ENCODE measurements around the gene GNS. TPM values are rescaled to one million over a fixed set of nuclear protein-coding genes. Genes with fewer than 3 reads are reported as not detected.
A peak's percentile ranks its signal among the peaks of the same experiment; 100 is the strongest.

The GNS gene
- total RNA-seq, 1 experiment from 2014 or later: 85.1 TPM

GRCh38 chr12:64672925-64673409 lies 86.2 kb downstream of the GNS start:
- no TSS peak for BruUV-seq (replicated peaks)
- peaks cover 66% of the 10 kb centered on the region for H3K36me3 Mint-ChIP-seq (ENCODE audit: insufficient read depth, unreplicated experiment)
- TF ChIP-seq, protein P1, sequence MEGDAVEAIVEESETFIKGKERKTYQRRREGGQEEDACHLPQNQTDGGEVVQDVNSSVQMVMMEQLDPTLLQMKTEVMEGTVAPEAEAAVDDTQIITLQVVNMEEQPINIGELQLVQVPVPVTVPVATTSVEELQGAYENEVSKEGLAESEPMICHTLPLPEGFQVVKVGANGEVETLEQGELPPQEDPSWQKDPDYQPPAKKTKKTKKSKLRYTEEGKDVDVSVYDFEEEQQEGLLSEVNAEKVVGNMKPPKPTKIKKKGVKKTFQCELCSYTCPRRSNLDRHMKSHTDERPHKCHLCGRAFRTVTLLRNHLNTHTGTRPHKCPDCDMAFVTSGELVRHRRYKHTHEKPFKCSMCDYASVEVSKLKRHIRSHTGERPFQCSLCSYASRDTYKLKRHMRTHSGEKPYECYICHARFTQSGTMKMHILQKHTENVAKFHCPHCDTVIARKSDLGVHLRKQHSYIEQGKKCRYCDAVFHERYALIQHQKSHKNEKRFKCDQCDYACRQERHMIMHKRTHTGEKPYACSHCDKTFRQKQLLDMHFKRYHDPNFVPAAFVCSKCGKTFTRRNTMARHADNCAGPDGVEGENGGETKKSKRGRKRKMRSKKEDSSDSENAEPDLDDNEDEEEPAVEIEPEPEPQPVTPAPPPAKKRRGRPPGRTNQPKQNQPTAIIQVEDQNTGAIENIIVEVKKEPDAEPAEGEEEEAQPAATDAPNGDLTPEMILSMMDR (IDR thresholded peaks at IDR 0.05; ENCODE audit: unreplicated experiment): no peak
- intact Hi-C loops (cut with micrococcal nuclease; ENCODE audit: unreplicated experiment): loop anchor here (1.0 kb wide), 1 partner anchor 34 kb away; no protein-coding TSS in a partner anchor
- peak overlapping the region; percentile 83 for H3K27ac Mint-ChIP-seq (ENCODE audit: unreplicated experiment)
- CTCF ChIA-PET: interaction anchor here (0.8 to 1.8 kb wide), 3 partner anchors 31 to 47 kb away, joined by 3 to 6 read pairs (median 3); no protein-coding TSS in a partner anchor
- H3K9me3 Mint-ChIP-seq (ENCODE audit: low read depth, unreplicated experiment): no peaks in the 10 kb centered on the region
- H3K4me3 Mint-ChIP-seq (ENCODE audit: low read depth, unreplicated experiment): peak overlapping the region; percentile 43
- peak; percentile 85 for DNase-seq
- no peaks in the 10 kb centered on the region for H3K27me3 Mint-ChIP-seq (ENCODE audit: unreplicated experiment)
- peaks cover 91% of the 10 kb centered on the region for H3K4me1 Mint-ChIP-seq (ENCODE audit: low read depth, unreplicated experiment)

DNA sequence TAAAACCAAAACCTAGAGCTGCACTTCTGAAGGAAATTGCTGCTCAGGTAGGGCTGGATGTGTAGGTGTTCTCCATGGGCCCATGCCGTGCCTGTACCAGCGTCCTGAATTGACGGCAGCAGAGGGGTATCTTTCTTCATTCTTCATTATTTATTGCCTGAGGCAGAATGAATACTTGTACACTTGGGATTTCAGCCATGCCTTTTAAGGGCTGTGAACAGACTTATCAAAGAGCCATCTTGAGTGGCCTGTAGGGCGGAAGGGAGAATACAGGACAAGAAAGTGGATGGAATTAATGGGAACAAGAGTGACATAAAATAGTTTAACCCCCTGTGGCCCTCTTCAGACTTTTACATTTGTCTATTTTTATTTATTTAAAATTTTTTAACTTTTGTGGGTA lies 87.5 kb downstream of the GNS start:
- no TSS peak for BruUV-seq (replicated peaks)
- peak overlapping the region; percentile 83 for H3K27ac Mint-ChIP-seq (ENCODE audit: unreplicated experiment)
- CTCF ChIA-PET: interaction anchor here (1.1 to 1.8 kb wide), 2 partner anchors 30 to 46 kb away, joined by 3 to 6 read pairs; no protein-coding TSS in a partner anchor
- H3K9me3 Mint-ChIP-seq (ENCODE audit: low read depth, unreplicated experiment): no peaks in the 10 kb centered on the region
- H3K4me3 Mint-ChIP-seq (ENCODE audit: low read depth, unreplicated experiment): peak overlapping the region; percentile 56
- intact Hi-C loops (cut with micrococcal nuclease; ENCODE audit: unreplicated experiment): loop anchor here (2.0 kb wide), 1 partner anchor 63 kb away; no protein-coding TSS in a partner anchor
- TF ChIP-seq, protein P1 (IDR thresholded peaks at IDR 0.05; ENCODE audit: unreplicated experiment): no peak
- peaks cover 71% of the 10 kb centered on the region for H3K36me3 Mint-ChIP-seq (ENCODE audit: insufficient read depth, unreplicated experiment)
- H3K27me3 Mint-ChIP-seq (ENCODE audit: unreplicated experiment): no peaks in the 10 kb centered on the region
- peaks cover 91% of the 10 kb centered on the region for H3K4me1 Mint-ChIP-seq (ENCODE audit: low read depth, unreplicated experiment)
- no peak for DNase-seq

DNA sequence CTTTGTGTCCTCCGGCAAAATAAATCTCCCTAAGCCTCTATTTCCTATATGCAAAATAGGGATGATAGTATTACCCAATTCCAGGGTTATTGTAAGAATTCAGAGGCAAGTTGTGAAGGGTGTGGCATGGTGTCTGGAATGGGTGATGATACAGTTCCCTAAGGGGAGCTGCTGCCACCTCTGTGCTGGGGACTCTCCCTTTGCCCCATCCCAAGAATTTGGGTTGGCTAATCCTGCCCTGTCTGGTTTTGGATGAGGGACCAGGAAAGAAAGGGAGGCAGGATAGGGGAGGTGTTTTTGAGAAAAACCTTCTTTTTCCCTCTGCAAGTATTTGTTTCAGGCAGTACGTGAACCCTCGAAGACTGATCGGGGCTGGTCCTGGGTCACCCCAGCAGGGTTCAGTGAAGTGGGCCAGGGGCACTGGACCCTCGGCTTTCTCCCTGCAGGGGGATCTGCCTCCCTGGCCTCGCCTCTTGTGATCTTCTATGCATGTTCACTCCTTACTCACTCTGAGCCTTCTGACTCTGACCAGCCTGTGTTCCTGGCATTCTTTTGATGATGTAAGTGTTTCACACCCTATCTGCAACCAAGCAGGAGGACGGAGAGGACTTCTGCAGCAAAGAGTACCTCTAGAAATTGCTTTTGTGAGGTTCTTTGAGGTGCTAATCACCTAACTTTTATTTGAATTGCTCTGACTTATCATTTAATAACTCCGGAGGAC lies 88.1 kb downstream of the GNS start:
- CTCF ChIA-PET: interaction anchor here (1.8 kb wide), 1 partner anchor 46 kb away, joined by 6 read pairs; no protein-coding TSS in a partner anchor

DNA sequence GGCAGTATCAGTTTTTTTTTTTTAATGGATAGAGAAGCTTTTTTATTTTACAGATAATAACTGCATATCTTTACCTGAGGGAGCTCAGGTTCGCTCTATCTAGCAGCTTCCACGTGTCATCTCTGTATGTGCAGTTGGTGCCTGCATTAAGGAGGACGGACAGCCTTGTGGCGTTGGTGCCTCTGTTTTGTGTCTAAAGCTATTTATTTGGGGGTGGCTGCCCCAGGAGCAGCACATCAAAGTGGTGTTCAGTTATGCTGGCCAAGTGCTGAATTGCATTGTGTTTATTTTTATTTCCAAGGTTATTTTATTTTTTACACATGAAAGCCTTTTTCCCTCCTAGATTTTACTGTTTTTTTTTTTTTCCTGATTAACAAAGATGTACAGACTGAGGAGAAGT lies 89.2 kb downstream of the GNS start:
- Mint-ChIP-seq H3K27me3 (ENCODE audit: unreplicated experiment) (no peaks in the 10 kb centered on the region), H3K27ac (ENCODE audit: unreplicated experiment) (peak overlapping the region; percentile 83), H3K36me3 (ENCODE audit: insufficient read depth, unreplicated experiment) (peaks cover 72% of the 10 kb centered on the region), H3K4me3 (ENCODE audit: low read depth, unreplicated experiment) (peak overlapping the region; percentile 56), H3K4me1 (ENCODE audit: low read depth, unreplicated experiment) (peaks cover 97% of the 10 kb centered on the region), H3K9me3 (ENCODE audit: low read depth, unreplicated experiment) (no peaks in the 10 kb centered on the region)
- TF ChIP-seq, protein P1 (IDR thresholded peaks at IDR 0.05; ENCODE audit: unreplicated experiment): no peak
- BruUV-seq (replicated peaks): no TSS peak
- no peak for DNase-seq
- intact Hi-C loops (cut with micrococcal nuclease; ENCODE audit: unreplicated experiment): loop anchor here (2.0 kb wide), 1 partner anchor 61 kb away; no protein-coding TSS in a partner anchor
- CTCF ChIA-PET: interaction anchor here (0.6 to 1.2 kb wide), 7 partner anchors 8 to 60 kb away, joined by 3 to 5 read pairs (median 3); no protein-coding TSS in a partner anchor

More for the DNA sequence above, 88.1 kb downstream of the GNS start:
- Mint-ChIP-seq H3K36me3 (ENCODE audit: insufficient read depth, unreplicated experiment) (peaks cover 72% of the 10 kb centered on the region), H3K27me3 (ENCODE audit: unreplicated experiment) (no peaks in the 10 kb centered on the region), H3K4me1 (ENCODE audit: low read depth, unreplicated experiment) (peaks cover 95% of the 10 kb centered on the region), H3K4me3 (ENCODE audit: low read depth, unreplicated experiment) (peak overlapping the region; percentile 56), H3K9me3 (ENCODE audit: low read depth, unreplicated experiment) (no peaks in the 10 kb centered on the region), H3K27ac (ENCODE audit: unreplicated experiment) (peak overlapping the region; percentile 83)
- intact Hi-C loops (cut with micrococcal nuclease; ENCODE audit: unreplicated experiment): loop anchor here (2.0 kb wide), 1 partner anchor 62 kb away; no protein-coding TSS in a partner anchor
- DNase-seq: peak; percentile 37
- TF ChIP-seq, protein P1 (IDR thresholded peaks at IDR 0.05; ENCODE audit: unreplicated experiment): no peak
- BruUV-seq (replicated peaks): TSS peak; percentile 39

Data from Calu3 (cell line).